NCI-H2081 (cell line): ENCODE results near the gene FAM241B.

Experiments used
- DNase-seq, 2 experiments: peaks; one replicate each; lab custom pipeline; 2025; lab: John Stamatoyannopoulos, UW

Gene FAM241B

GRCh38 chr10:69649786-69650550 is 19.9 kb downstream of the FAM241B start:
- DNase-seq, result no peak

GRCh38 chr10:69650589-69651261 is 20.7 kb downstream of the FAM241B start:
- DNase-seq, result no peak

GRCh38 chr10:69651362-69651761 is 21.3 kb downstream of the FAM241B start:
- no peak for DNase-seq

- no peak for DNase-seq
Measured at GRCh38 chr10:69652111-69652856, 22.2 kb downstream of the FAM241B start.

GRCh38 chr10:69652857-69653199 is 22.8 kb downstream of the FAM241B start:
- DNase-seq, result no peak

- DNase-seq, result no peak
Measured at GRCh38 chr10:69653561-69653960, 23.5 kb downstream of the FAM241B start.

- DNase-seq, result no peak
Measured at GRCh38 chr10:69655124-69655867, 25.2 kb downstream of the FAM241B start.

- DNase-seq, result no peak
Measured at GRCh38 chr10:69655868-69656555, 26.0 kb downstream of the FAM241B start.

- DNase-seq, result no peak
Measured at GRCh38 chr10:69656742-69657269, 26.8 kb downstream of the FAM241B start.

- no peak for DNase-seq
Measured at GRCh38 chr10:69657430-69657829, 27.4 kb downstream of the FAM241B start.

- no peak for DNase-seq
Measured at GRCh38 chr10:69657866-69658265, 27.8 kb downstream of the FAM241B start.

- no peak for DNase-seq
Measured at GRCh38 chr10:69659241-69660038, 29.4 kb downstream of the FAM241B start.

GRCh38 chr10:69660296-69660695 is 30.2 kb downstream of the FAM241B start:
- DNase-seq, result no peak

GRCh38 chr10:69661414-69662172 is 31.5 kb downstream of the FAM241B start:
- no peak for DNase-seq

- no peak for DNase-seq
Measured at GRCh38 chr10:69662173-69662877, 32.3 kb downstream of the FAM241B start.

- no peak for DNase-seq
Measured at GRCh38 chr10:69662901-69663300, 32.9 kb downstream of the FAM241B start.

GRCh38 chr10:69663369-69663947 is 33.4 kb downstream of the FAM241B start:
- DNase-seq, result no peak

GRCh38 chr10:69665474-69666320 is 35.6 kb downstream of the FAM241B start:
- no peak for DNase-seq
